Fibroblast of skin of left quadriceps (primary cell): ENCODE data around the gene SOSTDC1.

Experiments
- DNase-seq, 2 experiments: peaks; one replicate each; pipeline ENCODE4 v3.0.0-alpha.2; 2013; ENCODE audit warnings: low read depth in 2 of 2

Gene SOSTDC1

DNA sequence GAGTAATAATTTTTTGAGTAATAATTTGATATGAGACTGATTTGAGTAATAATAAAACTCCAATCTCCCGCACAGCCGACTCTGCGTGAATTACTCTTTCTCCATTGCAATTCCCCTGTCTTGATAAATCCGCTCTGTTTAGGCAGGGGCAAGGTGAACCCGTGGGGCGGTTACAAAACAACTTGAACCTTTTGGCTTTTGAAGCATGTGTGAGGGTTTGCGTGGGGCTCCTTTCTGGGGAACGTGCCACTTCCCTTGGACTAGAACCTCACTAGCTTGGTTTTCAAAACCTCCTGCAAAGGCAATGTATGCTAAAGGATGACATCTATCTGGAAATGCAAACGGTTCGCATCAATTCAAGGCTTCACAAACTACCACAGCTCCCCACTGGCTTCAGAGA, 45.7 kb downstream of the SOSTDC1 start:
- DNase-seq, result no peak

DNA sequence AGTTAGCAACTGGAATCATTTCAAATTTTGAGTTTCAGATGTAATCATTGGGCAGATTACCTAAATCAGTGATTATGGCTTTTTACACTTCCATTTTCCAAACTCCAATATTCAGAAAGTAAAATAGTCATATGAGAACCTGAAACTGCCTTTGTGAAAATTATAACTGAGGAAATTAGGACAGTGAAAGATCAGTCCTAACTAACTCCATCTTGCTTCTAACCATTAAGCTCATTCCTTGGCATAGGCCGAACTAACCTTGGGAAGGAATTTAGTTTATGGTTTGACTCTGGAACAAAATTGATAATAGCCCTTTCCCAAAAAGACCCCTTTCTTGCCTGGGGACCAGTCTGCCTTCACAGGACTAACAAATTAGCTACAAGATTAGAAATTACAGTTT, 46.4 kb downstream of the SOSTDC1 start:
- DNase-seq, result no peak

GRCh38 chr7:16417906-16418305, 47.6 kb downstream of the SOSTDC1 start:
- DNase-seq, result no peak

GRCh38 chr7:16416289-16417282, 49.0 kb downstream of the SOSTDC1 start:
- peak; percentile 49 to 55 for DNase-seq

GRCh38 chr7:16412274-16413254, 53.0 kb downstream of the SOSTDC1 start:
- DNase-seq, result no peak
